Activated CD4-positive, alpha-beta T cell treated with anti-CD3 and anti-CD28 coated beads, Interleukin-2, Interleukin-6, amounts not matched to agents 100 ng/mL and 50 ng/mL, durations not matched to agents 16 hours and 8 hours (primary cell): ENCODE results near the gene LYRM2.

Source experiments
- DNase-seq: peaks from one replicate; pipeline ENCODE4 v3.0.0-alpha.2; 2020

The LYRM2 gene

DNA sequence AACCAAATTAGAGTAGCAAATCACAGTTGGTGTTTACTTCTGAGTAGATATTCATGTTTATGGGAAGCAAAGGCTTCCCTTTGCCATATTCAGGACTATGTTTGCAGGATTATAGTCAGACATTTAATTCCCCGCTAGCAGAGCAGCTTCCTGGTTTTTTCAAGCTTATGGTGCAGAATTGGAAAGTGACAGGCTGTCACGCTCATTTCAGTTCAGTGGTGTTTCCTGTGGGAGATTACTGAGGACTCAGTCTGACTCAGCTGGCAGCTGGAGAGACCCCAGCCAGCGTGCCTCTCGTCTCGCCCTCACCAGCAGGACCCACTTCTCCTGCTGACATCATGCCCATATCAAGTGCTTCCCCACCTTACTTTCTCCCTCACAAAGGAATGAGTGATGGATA, 85.1 kb downstream of the LYRM2 start:
- no peak for DNase-seq

DNA sequence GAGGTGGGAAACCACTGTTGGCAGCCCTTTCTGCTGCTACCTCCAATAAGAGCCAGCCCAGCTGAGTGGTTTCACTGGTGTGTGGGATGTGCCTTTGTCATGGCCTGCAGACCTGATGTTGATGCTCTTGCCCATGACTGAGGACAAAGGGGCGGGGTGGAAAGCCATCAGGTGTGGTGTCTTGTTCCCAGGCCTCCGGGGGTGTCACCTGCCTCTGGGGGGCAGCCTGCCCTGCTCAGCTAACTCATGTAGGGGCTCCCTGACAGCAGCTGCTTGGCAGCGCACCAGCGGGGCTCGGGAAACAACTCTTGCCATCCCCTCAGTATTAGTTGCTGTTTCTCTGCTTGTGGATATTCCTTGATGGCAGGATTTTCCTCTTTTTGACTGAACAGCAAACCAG, 91.3 kb downstream of the LYRM2 start:
- no peak for DNase-seq

GRCh38 chr6:89542866-89543265, 95.7 kb downstream of the LYRM2 start:
- no peak for DNase-seq

GRCh38 chr6:89542081-89542857, 96.3 kb downstream of the LYRM2 start:
- no peak for DNase-seq

- no peak for DNase-seq
Observed at GRCh38 chr6:89539779-89540178, 98.8 kb downstream of the LYRM2 start.

- DNase-seq: no peak
Observed at GRCh38 chr6:89536231-89536630, 102.3 kb downstream of the LYRM2 start.

DNA sequence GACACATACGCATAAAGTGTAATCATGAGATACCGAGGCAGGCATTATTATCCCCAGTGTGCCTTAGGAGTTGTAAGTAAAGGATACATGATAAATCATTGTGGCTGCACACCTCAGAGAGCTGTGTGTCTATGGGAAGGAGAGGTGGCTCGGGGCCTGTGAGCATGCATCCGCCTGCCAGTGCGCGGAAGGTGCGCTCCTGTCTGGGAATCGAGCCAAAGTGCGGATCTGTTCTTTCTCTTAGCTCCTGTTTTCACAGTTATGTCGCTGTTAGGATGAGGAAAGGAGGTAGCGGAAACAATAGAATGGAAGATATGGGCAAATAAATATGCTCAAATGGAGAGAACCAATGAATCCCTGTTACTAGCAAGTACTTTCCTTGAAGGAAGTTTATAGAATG, 107.6 kb downstream of the LYRM2 start:
- no peak for DNase-seq

DNA sequence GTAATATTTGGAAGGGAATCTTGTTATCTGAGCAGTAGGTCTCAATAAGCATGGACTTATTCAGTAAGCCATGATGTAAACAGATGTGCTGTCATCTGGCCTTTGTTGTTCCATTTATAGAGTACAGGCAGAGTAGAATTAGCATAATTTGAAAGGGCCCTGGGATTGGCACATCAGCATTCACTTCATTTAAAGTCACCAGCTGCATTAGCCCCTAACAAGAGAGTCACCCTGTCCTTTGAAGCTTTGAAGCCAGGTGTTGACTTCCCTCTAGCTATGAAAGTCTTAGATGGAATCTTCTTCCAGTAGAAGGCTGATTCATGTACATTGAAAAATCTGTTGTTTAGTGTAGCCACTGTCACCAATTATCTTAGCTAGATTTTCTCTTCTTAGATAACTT, 109.7 kb downstream of the LYRM2 start:
- DNase-seq: no peak

GRCh38 chr6:89527634-89528033, 110.9 kb downstream of the LYRM2 start:
- peak; percentile 15 for DNase-seq

GRCh38 chr6:89526563-89526869, 112.0 kb downstream of the LYRM2 start:
- no peak for DNase-seq

DNA sequence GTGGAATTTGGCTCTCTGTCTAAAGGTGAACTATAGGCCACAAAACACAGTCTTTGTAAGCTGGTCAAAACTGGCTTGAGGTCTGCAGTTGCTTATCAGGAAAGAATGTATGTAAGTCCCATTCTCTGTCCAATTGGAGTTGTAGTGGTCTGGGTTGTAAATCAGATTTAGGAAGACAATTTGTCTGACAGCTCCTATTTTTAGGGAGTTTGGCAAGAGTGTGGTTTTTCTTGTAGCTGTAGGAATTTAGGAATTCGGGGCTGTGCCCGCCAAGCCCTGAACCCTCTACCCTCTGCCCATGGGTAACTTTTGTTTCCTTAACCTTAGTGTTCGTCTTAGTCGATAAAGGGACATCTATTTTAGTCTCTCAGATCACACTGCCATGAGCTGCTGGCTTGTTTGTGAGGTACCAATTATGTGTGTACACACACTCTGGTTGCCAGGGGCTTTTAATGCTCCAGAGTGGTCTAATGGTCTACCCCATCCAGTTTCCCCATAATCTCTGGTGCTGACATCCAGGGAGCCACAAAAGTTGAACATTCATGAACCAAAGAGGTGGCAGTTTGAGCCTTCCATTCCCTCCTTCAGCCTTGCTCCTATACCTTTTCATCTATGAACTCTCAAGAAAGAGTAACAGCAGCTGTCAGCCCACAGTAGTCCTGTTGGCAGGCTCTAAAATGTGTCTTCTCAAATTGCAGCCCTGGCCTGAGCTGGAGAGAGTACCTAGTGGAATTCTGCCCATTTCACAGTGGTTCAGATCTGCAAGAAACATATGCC, 112.6 kb downstream of the LYRM2 start:
- DNase-seq: no peak

- no peak for DNase-seq
Observed at GRCh38 chr6:89522778-89523177, 115.8 kb downstream of the LYRM2 start.

GRCh38 chr6:89520736-89521135, 117.8 kb downstream of the LYRM2 start:
- no peak for DNase-seq

DNA sequence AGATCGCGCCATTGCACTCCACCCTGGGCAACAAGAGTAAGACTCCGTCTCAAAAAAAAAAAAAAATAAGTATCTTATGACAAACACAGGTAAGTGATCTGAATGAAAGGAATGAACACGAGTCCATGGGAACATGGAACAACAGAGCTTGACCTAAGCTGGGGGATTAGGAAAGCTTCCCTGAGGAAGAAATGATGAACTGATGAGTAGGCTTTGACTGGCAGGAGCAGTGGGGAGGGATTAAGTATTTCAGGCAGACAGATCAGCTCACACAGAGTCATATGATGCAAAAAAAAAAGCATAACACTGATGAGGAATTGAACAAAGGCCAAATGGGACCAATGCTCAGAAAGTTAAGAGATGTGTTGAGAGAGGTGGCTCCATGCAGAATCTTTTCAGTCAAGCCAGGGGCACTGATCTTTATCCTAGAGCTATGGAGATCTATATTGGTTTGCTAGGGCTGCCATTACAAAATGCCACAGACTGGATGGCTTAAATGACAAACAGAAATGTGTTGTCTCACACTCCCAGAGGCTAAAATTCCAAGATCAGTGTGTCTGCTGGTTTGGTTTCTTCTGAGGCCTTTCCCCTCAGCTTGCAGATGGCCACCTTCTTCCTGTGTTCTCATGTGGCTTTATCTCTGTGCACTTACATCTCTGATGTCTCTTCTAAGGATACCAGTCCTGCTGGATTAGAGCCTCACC, 120.0 kb downstream of the LYRM2 start:
- DNase-seq: no peak
